IMR-90 (cell line): ENCODE results near the gene FOXL3.

Experiments used
- CEBPB ChIP-seq: IDR thresholded peaks from 2 replicates; pipeline ENCODE4 v1.6.1; 2012; ENCODE audit warnings: low read depth, low read length, improper control_type of control experiment
- CTCF ChIP-seq: conservative IDR thresholded peaks from 2 replicates; pipeline ENCODE4 v1.5.1; 2012; ENCODE audit warnings: mild to moderate bottlenecking, low read depth, low read length, improper control_type of control experiment
- MAZ ChIP-seq: IDR thresholded peaks from 2 replicates; pipeline ENCODE4 v1.6.1; 2012; ENCODE audit warnings: low read depth, mild to moderate bottlenecking, low read length, improper control_type of control experiment, moderate library complexity, borderline replicate concordance
- NFE2L2 ChIP-seq: fragments of 150-350 bp; IDR thresholded peaks from 2 replicates; pipeline ENCODE4 v1.6.1; 2016; ENCODE audit warnings: low read depth, mild to moderate bottlenecking, low read length
- POLR2A ChIP-seq: IDR thresholded peaks from 2 replicates; pipeline ENCODE4 v1.6.1; 2012; ENCODE audit warnings: mild to moderate bottlenecking, low read depth, low read length
- RFX5 ChIP-seq: IDR thresholded peaks from 2 replicates; pipeline ENCODE4 v1.8.0; 2012; ENCODE audit warnings: low read depth, mild to moderate bottlenecking, low read length, moderate library complexity

GRCh38 chr7:303884-304573, 14.1 kb downstream of the FOXL3 start:
- TF ChIP-seq CTCF (no peak), POLR2A (no peak), MAZ (no peak), CEBPB (no peak), NFE2L2 (no peak), RFX5 (no peak)
